Measurements from ENCODE around the gene WHRN.

WHRN gene

GRCh38 chr9:114513055-114513958 lies 8.0 kb upstream of the WHRN start:
- no peak for DNase-seq

GRCh38 chr9:114511978-114512874 lies 7.0 kb upstream of the WHRN start:
- no peak for DNase-seq

- peak; percentile 58 for DNase-seq
Measured at GRCh38 chr9:114507726-114508125, 2.5 kb upstream of the WHRN start.

- no peak for DNase-seq
Measured at GRCh38 chr9:114506082-114506390, 763 bp upstream of the WHRN start.

GRCh38 chr9:114504341-114505186 lies 709 bp downstream of the WHRN start:
- DNase-seq: no peak

- DNase-seq: peak; percentile 51
Measured at GRCh38 chr9:114503522-114504340, 1.5 kb downstream of the WHRN start.

- DNase-seq: peak; percentile 56
Measured at GRCh38 chr9:114503009-114503408, 2.3 kb downstream of the WHRN start.

GRCh38 chr9:114501796-114502682 lies 3.2 kb downstream of the WHRN start:
- DNase-seq: peak; percentile 71

GRCh38 chr9:114500697-114501292 lies 4.5 kb downstream of the WHRN start:
- peak; percentile 36 for DNase-seq

- no peak for DNase-seq
Measured at GRCh38 chr9:114499941-114500696, 5.2 kb downstream of the WHRN start.

- DNase-seq: peak; percentile 64
Measured at GRCh38 chr9:114499528-114499927, 5.7 kb downstream of the WHRN start.

GRCh38 chr9:114497727-114498382 lies 7.4 kb downstream of the WHRN start:
- DNase-seq: no peak

- DNase-seq: no peak
Measured at GRCh38 chr9:114497236-114497635, 8.0 kb downstream of the WHRN start.

- no peak for DNase-seq
Measured at GRCh38 chr9:114496011-114496410, 9.3 kb downstream of the WHRN start.

GRCh38 chr9:114494776-114495569 lies 10.3 kb downstream of the WHRN start:
- no peak for DNase-seq

- DNase-seq: no peak
Measured at GRCh38 chr9:114493521-114494184, 11.6 kb downstream of the WHRN start.

GRCh38 chr9:114492991-114493390 lies 12.3 kb downstream of the WHRN start:
- DNase-seq: no peak
